ENCODE results near the gene PDZD2.
"Not testable (repeated sequence)": the region's sequence is repeated elsewhere in the genome, so short reads cannot be mapped to it uniquely, and the experiment has no call there.

Gene PDZD2

GRCh38 chr5:32096891-32097595 is 458.1 kb downstream of the PDZD2 start:
- DNase-seq: no peak

- peak in 11 of 56 donors; percentile 3 to 36 (median 14) for DNase-seq
Measured at GRCh38 chr5:32098291-32098690, 459.4 kb downstream of the PDZD2 start.

GRCh38 chr5:32098890-32099310 is 460.0 kb downstream of the PDZD2 start:
- DNase-seq: no peak

- no peak for DNase-seq
Measured at GRCh38 chr5:32099486-32100035, 460.6 kb downstream of the PDZD2 start.

- peak in 50 of 56 donors; percentile 12 to 87 (median 50) for DNase-seq
Measured at GRCh38 chr5:32100230-32100629, 461.3 kb downstream of the PDZD2 start.

- DNase-seq: peak in 5 of 56 donors; percentile 30 to 58 (median 45)
Measured at GRCh38 chr5:32100691-32101302, 461.9 kb downstream of the PDZD2 start.

- DNase-seq: no peak
Measured at GRCh38 chr5:32102254-32102986, 463.5 kb downstream of the PDZD2 start.

GRCh38 chr5:32103521-32103920 is 464.6 kb downstream of the PDZD2 start:
- no peak for DNase-seq

- DNase-seq: no peak
Measured at GRCh38 chr5:32107291-32107690, 468.4 kb downstream of the PDZD2 start.

- DNase-seq: no peak
Measured at GRCh38 chr5:32108167-32108566, 469.2 kb downstream of the PDZD2 start.

- DNase-seq: no peak
Measured at GRCh38 chr5:32109236-32109635, 470.3 kb downstream of the PDZD2 start.

- DNase-seq: no peak
Measured at GRCh38 chr5:32110111-32110696, 471.3 kb downstream of the PDZD2 start.

GRCh38 chr5:32115985-32116384 is 477.1 kb downstream of the PDZD2 start:
- no peak for DNase-seq

- no peak for DNase-seq
Measured at GRCh38 chr5:32116574-32117313, 477.8 kb downstream of the PDZD2 start.

GRCh38 chr5:32118922-32119321 is 480.0 kb downstream of the PDZD2 start:
- not testable (repeated sequence) for DNase-seq

GRCh38 chr5:32123058-32123805 is 484.3 kb downstream of the PDZD2 start:
- DNase-seq: no peak

- DNase-seq: no peak
Measured at GRCh38 chr5:32123889-32124676, 485.2 kb downstream of the PDZD2 start.

- DNase-seq: no peak
Measured at GRCh38 chr5:32126691-32127090, 487.8 kb downstream of the PDZD2 start.

- no peak for DNase-seq
Measured at GRCh38 chr5:32127711-32128110, 488.8 kb downstream of the PDZD2 start.

Data from nucleus accumbens (tissue), 56 donors.